GM12878 (cell line): ENCODE results near the gene PPP1R37. TPM values are rescaled to one million over a fixed set of nuclear protein-coding genes. Genes with fewer than 3 reads are reported as not detected.

Experiments
- BHLHE40 ChIP-seq, 2 experiments: fragments of 450-650 bp in 1 of 2; IDR thresholded peaks; 2 replicates each; pipeline ENCODE4 v1.6.1; 2011 to 2017; ENCODE audit warnings: low read depth in 2 of 2, borderline replicate concordance in 1 of 2, improper control_type of control experiment in 1 of 2, low read length in 1 of 2, mild to moderate bottlenecking in 1 of 2
- IRF3 ChIP-seq: fragments of 450-650 bp; IDR thresholded peaks from 2 replicates; pipeline ENCODE4 v1.6.1; 2014; ENCODE audit warnings: mild to moderate bottlenecking
- MXI1 ChIP-seq: fragments of 150-350 bp; IDR thresholded peaks from 2 replicates; pipeline ENCODE4 v1.6.1; 2011; ENCODE audit warnings: low read depth, mild to moderate bottlenecking, inconsistent platforms, low read length, improper control_type of control experiment
- MYC ChIP-seq: IDR thresholded peaks from 2 replicates; pipeline ENCODE4 v1.6.1; 2011; ENCODE audit warnings: mild to moderate bottlenecking, low read length, moderate library complexity, inconsistent platforms; ENCODE audit not compliant: insufficient read depth, insufficient replicate concordance, insufficient read length, severe bottlenecking
- PBX3 ChIP-seq: IDR thresholded peaks from 2 replicates; pipeline ENCODE4 v1.6.1; 2011; ENCODE audit warnings: mild to moderate bottlenecking, low read depth, low read length, moderate library complexity; ENCODE audit not compliant: insufficient replicate concordance
- PKNOX1 ChIP-seq: fragments of 450-650 bp; IDR thresholded peaks from 2 replicates; pipeline ENCODE4 v1.6.1; 2016; ENCODE audit warnings: mild to moderate bottlenecking
- RFX5 ChIP-seq: IDR thresholded peaks from 2 replicates; pipeline ENCODE4 v1.6.1; 2011; ENCODE audit warnings: low read depth, low read length, improper control_type of control experiment
- SP1 ChIP-seq: IDR thresholded peaks from one replicate; pipeline ENCODE4 v1.6.1; 2011; ENCODE audit warnings: low read depth, low read length
- YY1 ChIP-seq: IDR thresholded peaks from 2 replicates; pipeline ENCODE4 v1.6.1; 2011; ENCODE audit warnings: low read depth, mild to moderate bottlenecking, low read length
- ZBTB4 ChIP-seq: fragments of 450-650 bp; formaldehyde crosslinking; IDR thresholded peaks from 2 replicates; pipeline ENCODE4 v1.4.0; 2022; ENCODE audit warnings: mild to moderate bottlenecking, moderate library complexity
- ZNF687 ChIP-seq: fragments of 450-650 bp; IDR thresholded peaks from 2 replicates; pipeline ENCODE4 v1.6.1; 2017; ENCODE audit warnings: mild to moderate bottlenecking, moderate library complexity
- polyA plus RNA-seq, 11 experiments: library from polyadenylated mRNA; depleted of rRNA in 4 of 11; unstranded in 6 of 11; stranded (reverse) in 5 of 11; fragments of >200 nt; fragmentation: Nextera tagmentation in 4 of 11; fragmentation: Illumina TruSeq in 1 of 11; extraction: Ambion mirVana in 4 of 11; extraction: Trizol in 1 of 11; gene quantifications; 1 replicate in 1 of 11; 2 replicates in 10 of 11; pipeline versions ENCODE4 v1.2.1 to v1.2.3, GENCODE V29; 2011 to 2016; ENCODE audit warnings: inconsistent platforms in 2 of 11, missing spikeins in 2 of 11, low read depth in 1 of 11
- total RNA-seq, 4 experiments: library from RNA; depleted of rRNA in 3 of 4; stranded (reverse); fragments of >200 nt in 3 of 4; fragmentation: Illumina TruSeq in 1 of 4; extraction: Trizol in 1 of 4; gene quantifications; 2 replicates each; pipeline versions ENCODE4 v1.2.1 to v1.2.3, GENCODE V29; 2013 to 2021

PPP1R37 gene
- total and polyA plus RNA-seq, 10 of the 15 experiments (the other 5 are each of a cell fraction or from before 2014, with no cell fraction given) = 0.09 to 21.3 (median 5.1) TPM; not detected in 1

GRCh38 chr19:45164577-45165335, 71.8 kb downstream of the PPP1R37 start (continued):
- TF ChIP-seq PBX3 = peak; percentile 88
- 0 out of 2 replicates have a peak, but pooled peaks have one; percentile 43 for TF ChIP-seq ZNF687
- peak; percentile 17; the same call in 1 of the 2 replicates for TF ChIP-seq MXI1
- no peak for TF ChIP-seq MYC
- TF ChIP-seq RFX5 = no peak
- TF ChIP-seq BHLHE40 (IDR thresholded peaks at IDR 0.05; ENCODE audit: borderline replicate concordance in 1 of 2, low read depth in 2 of 2, low read length in 1 of 2) = peak in 1 of 2 experiments; percentile 57; a peak in 1 of 4 replicates
- no peak for TF ChIP-seq ZBTB4 (CRISPR knock-in tag)
- TF ChIP-seq PKNOX1 = peak; percentile 95
- no peak for TF ChIP-seq SP1
- no peak for TF ChIP-seq YY1
- TF ChIP-seq IRF3 = no peak
